Measurements from ENCODE around the gene PDE4D.

DNA sequence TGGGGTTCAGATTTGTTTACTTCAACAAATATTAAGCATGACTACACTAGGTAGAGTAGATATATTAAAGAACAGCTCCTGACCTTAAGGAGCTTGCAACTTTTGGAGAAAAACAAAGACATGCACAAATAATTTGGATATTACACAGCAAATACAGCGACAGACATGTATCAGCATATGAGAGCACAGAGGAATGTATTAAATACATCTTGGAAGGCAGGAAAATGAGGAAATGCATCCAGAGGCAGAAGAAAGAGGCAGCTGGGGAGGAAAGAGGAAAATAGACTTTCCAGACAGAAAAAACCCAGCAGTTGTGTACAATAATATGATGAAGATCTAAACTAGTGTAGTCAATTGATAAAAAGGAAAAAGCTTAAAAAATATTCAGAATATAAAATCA is 392.2 kb downstream of the PDE4D start:
- TF ChIP-seq POLR2A (IDR thresholded peaks at IDR 0.05; ENCODE audit: low read depth, low read length) (no peak), TAF1 (IDR thresholded peaks at IDR 0.05; ENCODE audit: borderline replicate concordance, low read depth, low read length) (no peak)
